Osteoblast (primary cell): ENCODE results near the gene PLGRKT. TPM values are rescaled to one million over a fixed set of nuclear protein-coding genes. Genes with fewer than 3 reads are reported as not detected.

Source experiments
- DNase-seq: peaks from one replicate; pipeline ENCODE4 v3.0.0; 2011; ENCODE audit warnings: low spot score, mixed read lengths; ENCODE audit not compliant: insufficient read length; ENCODE audit errors: missing footprints
- H2AFZ ChIP-seq: 2 replicates; pipeline ENCODE4 v1.6.0; 2011; ENCODE audit warnings: mild to moderate bottlenecking, low read length
- H3K27ac ChIP-seq: 2 replicates; pipeline ENCODE4 v1.5.1; 2011; ENCODE audit warnings: mild to moderate bottlenecking, low read depth, low read length, moderate library complexity
- H3K27me3 ChIP-seq: 2 replicates; pipeline ENCODE4 v1.6.0; 2012; ENCODE audit warnings: mild to moderate bottlenecking, control low read depth, inconsistent platforms, low read length, moderate library complexity; ENCODE audit not compliant: insufficient read depth
- H3K36me3 ChIP-seq: 2 replicates; pipeline ENCODE4 v1.5.1; 2011; ENCODE audit warnings: mild to moderate bottlenecking, low read length, control low read depth, moderate library complexity; ENCODE audit not compliant: insufficient read depth
- H3K4me1 ChIP-seq: 2 replicates; pipeline ENCODE4 v1.5.1; 2011; ENCODE audit warnings: mild to moderate bottlenecking, low read length, control low read depth, moderate library complexity; ENCODE audit not compliant: insufficient read depth
- H3K4me2 ChIP-seq: 2 replicates; pipeline ENCODE4 v1.6.0; 2011; ENCODE audit warnings: mild to moderate bottlenecking, low read length; ENCODE audit not compliant: insufficient read depth
- H3K4me3 ChIP-seq: fragments of 200-600 bp; sonication (generic); 3 replicates; pipeline ENCODE4 v1.5.1; 2012; ENCODE audit warnings: mild to moderate bottlenecking, low read length, inconsistent platforms; ENCODE audit not compliant: insufficient read depth
- H3K79me2 ChIP-seq: 2 replicates; pipeline ENCODE4 v1.6.0; 2012; ENCODE audit warnings: mild to moderate bottlenecking, low read length, control low read depth, inconsistent platforms; ENCODE audit not compliant: insufficient read depth
- H3K9me3 ChIP-seq: 2 replicates; pipeline ENCODE4 v1.5.1; 2011; ENCODE audit warnings: low read depth, low read length, control low read depth
- H4K20me1 ChIP-seq: 2 replicates; pipeline ENCODE4 v1.6.0; 2012; ENCODE audit warnings: mild to moderate bottlenecking, low read length, control low read depth; ENCODE audit not compliant: insufficient read depth
- total RNA-seq: library from RNA; depleted of rRNA; stranded (reverse); fragments of >200 nt; gene quantifications from 2 replicates; pipeline ENCODE4 v1.2.3, GENCODE V29; 2012
- TF ChIP-seq, protein P1 (sequence below): IDR thresholded peaks from 2 replicates; pipeline ENCODE4 v1.5.1; 2011; ENCODE audit warnings: mild to moderate bottlenecking, low read depth, low read length, moderate library complexity; ENCODE audit errors: extremely low read depth

PLGRKT gene
- total RNA-seq, 1 donor = 15.6 TPM

DNA sequence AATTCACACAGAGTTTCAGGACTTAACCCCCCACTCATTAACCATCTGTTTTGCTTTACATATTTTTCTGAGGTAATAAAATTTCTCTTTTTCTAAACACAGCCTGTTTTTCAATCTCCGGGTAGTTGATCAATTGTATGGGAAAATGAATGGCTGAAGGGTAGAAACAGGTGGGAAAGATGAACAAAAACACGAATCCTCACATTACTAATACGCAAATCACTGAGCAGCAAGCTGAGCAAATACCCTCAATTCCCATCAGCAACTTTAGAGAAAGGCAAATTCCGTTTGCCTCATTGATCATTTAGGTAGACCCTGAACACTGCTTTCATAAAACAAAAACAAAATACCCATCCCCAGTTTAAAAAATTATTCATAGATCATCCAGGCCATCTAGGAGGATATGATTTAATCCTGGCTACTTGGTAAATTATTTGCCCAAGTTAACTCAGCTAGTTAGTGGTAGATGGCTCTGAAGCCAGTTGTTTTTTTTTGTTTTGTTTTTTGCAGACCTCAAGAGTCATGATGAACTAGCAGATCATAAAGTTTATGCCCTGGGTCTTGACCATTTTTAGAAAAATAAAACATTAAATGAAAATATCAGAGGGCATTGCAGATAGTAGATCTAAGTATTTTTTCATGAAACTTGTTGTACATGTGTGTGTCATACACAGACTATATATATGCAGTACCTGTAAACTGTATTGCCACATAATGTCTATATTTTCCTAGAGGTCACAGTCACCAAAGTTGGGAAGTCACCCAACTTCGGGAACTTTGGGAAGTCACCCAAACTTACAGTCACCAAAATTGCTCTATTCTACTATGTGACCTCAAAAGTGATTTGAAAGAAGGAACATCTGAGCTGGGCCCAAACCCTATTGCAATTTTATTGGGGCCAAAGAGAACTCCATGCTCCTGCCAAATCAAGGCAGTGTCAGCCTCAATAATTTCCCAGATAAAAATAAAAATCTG, 11.0 kb upstream of the PLGRKT start:
- Histone ChIP-seq H3K27me3 (no peaks in the 10 kb centered on the region), H3K4me3 (no peak overlapping the region), H4K20me1 (no peaks in the 10 kb centered on the region), H3K4me1 (peaks cover 32% of the 10 kb centered on the region), H3K36me3 (no peaks in the 10 kb centered on the region), H3K79me2 (peaks cover 25% of the 10 kb centered on the region), H2AFZ (peak overlapping the region; percentile 79), H3K9me3 (no peaks in the 10 kb centered on the region), H3K27ac (no peak overlapping the region), H3K4me2 (no peak overlapping the region)
- TF ChIP-seq, protein P1, sequence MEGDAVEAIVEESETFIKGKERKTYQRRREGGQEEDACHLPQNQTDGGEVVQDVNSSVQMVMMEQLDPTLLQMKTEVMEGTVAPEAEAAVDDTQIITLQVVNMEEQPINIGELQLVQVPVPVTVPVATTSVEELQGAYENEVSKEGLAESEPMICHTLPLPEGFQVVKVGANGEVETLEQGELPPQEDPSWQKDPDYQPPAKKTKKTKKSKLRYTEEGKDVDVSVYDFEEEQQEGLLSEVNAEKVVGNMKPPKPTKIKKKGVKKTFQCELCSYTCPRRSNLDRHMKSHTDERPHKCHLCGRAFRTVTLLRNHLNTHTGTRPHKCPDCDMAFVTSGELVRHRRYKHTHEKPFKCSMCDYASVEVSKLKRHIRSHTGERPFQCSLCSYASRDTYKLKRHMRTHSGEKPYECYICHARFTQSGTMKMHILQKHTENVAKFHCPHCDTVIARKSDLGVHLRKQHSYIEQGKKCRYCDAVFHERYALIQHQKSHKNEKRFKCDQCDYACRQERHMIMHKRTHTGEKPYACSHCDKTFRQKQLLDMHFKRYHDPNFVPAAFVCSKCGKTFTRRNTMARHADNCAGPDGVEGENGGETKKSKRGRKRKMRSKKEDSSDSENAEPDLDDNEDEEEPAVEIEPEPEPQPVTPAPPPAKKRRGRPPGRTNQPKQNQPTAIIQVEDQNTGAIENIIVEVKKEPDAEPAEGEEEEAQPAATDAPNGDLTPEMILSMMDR = no peak
- no peak for DNase-seq

DNA sequence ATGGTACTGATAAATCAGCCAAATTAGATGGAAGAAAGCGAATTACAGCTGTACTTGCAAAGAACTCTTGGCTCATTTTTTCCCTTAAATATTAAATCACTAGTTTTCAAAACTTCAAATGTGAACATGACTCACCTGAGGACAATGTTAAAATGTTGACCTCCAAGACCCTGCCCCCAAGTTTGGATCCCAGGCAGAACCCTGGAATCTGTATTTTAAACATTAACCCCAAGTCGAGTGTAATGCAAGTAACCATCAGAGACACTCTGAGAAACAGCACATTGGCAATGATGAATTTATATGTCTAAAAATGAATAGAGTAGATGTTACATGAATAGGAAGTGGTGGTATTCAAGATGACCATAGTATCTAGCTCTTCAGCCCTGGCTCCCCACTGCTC, 10.3 kb upstream of the PLGRKT start:
- Histone ChIP-seq H3K4me1 (peaks cover 25% of the 10 kb centered on the region), H3K4me2 (no peak overlapping the region)

DNA sequence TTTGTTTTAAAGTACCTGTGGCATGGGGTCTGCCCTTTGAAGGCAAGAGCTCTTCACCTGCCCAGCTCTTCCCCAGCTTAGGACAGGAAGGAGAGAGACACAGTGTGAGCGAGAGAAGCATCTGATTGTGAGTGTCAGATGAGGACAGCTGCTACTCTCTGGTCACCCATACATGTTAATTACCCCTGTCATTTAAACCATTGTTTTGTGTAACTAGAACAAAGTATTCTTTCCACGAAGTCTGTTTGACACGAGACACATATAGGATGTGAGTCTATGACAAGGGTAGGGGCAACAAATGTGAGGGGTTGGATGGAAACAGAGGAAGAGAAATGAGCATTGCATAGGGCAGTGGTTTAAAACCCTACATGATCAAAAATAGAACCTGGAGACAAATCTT, 9.6 kb upstream of the PLGRKT start:
- Histone ChIP-seq H3K79me2 (peaks cover 14% of the 10 kb centered on the region), H3K4me3 (no peak overlapping the region), H2AFZ (no peak overlapping the region), H3K4me2 (no peak overlapping the region), H3K9me3 (no peaks in the 10 kb centered on the region), H3K36me3 (no peaks in the 10 kb centered on the region), H3K27me3 (no peaks in the 10 kb centered on the region), H3K4me1 (peaks cover 21% of the 10 kb centered on the region), H4K20me1 (no peaks in the 10 kb centered on the region), H3K27ac (no peak overlapping the region)
- TF ChIP-seq, protein P1 = no peak
- DNase-seq = no peak

More for the DNA sequence above, 10.3 kb upstream of the PLGRKT start:
- DNase-seq = no peak
- Histone ChIP-seq H3K36me3 (no peaks in the 10 kb centered on the region), H2AFZ (no peak overlapping the region), H3K4me3 (no peak overlapping the region), H3K9me3 (no peaks in the 10 kb centered on the region), H3K27me3 (no peaks in the 10 kb centered on the region), H4K20me1 (no peaks in the 10 kb centered on the region), H3K79me2 (peaks cover 19% of the 10 kb centered on the region), H3K27ac (no peak overlapping the region)
- TF ChIP-seq, protein P1 = no peak
